ENCODE measurements around the gene ZFAND2A.
A peak's percentile ranks its signal among the peaks of the same experiment; 100 is the strongest.

Gene ZFAND2A

DNA sequence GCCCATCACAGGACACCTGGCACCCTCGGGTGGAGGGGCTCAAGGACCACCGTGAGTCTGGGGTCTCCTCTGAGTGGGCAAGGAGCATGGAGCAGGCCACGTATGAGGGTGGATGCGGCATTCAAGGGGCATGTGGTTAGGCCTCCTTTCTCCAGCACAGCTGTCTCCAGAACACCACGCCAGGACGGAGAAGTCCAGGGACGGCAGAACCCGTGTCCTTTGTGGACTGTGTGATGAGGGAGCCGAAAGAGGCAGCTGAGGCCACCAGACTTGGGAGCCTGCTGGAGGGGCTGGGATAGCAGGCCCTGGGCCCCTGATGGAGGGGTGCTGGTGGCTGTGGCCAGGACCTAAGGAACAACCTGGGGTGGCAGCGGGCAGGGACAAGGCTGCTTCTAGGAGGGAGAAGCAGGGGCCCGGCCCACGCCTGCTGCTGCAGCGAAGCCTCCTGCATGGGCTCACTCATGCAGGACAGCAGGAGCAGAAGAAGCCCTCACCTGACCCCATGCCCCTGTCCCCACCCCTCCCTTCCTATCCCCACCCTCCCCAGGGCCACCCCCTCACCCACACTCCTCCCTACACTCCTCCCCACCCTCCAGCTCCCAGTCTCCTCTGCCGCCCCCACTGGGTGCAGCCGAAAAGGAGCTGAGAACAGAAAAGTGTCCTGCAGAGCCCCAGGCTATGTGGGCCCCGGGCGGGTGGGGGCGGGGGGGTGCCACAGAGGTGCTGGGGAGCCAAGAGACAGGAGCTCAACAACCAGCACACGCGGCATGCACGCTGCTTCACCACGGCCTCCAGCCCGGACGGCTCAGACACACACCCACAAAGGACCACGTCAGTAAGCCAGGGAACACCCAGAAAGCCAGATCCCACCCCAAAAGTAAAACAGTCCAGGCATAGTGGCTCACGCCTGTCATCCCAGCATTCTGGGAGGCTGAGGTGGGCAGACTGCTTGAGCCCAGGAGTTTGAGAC lies 29.7 kb downstream of the ZFAND2A start:
- DNase-seq (ENCODE audit: low read depth), result no peak
- TF ChIP-seq, protein P1, sequence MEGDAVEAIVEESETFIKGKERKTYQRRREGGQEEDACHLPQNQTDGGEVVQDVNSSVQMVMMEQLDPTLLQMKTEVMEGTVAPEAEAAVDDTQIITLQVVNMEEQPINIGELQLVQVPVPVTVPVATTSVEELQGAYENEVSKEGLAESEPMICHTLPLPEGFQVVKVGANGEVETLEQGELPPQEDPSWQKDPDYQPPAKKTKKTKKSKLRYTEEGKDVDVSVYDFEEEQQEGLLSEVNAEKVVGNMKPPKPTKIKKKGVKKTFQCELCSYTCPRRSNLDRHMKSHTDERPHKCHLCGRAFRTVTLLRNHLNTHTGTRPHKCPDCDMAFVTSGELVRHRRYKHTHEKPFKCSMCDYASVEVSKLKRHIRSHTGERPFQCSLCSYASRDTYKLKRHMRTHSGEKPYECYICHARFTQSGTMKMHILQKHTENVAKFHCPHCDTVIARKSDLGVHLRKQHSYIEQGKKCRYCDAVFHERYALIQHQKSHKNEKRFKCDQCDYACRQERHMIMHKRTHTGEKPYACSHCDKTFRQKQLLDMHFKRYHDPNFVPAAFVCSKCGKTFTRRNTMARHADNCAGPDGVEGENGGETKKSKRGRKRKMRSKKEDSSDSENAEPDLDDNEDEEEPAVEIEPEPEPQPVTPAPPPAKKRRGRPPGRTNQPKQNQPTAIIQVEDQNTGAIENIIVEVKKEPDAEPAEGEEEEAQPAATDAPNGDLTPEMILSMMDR (IDR thresholded peaks at IDR 0.05; ENCODE audit: control insufficient read depth, insufficient read depth, low read depth, low read length, missing control alignments), result no peak
- no peak overlapping the region for H3K4me3 ChIP-seq (ENCODE audit: control insufficient read depth, low read depth, low read length)

DNA sequence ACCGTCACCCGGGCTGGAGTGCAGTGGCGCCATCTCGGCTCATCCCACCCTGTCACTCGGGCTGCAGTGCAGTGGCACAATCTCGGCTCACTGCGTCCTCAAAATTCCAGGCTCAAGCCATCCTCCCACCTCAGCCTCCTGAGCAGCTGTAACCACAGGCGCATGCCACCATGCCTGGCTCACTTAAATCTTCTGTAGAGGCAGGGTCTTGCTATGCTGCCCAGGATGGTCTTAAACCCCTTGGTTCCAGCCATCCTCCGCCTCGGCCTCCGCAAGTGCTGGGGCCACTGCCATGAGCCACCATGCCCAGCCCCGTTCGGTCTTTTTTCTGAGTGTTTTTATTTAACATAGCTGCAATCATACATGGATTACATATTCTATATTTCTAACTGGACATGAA lies 30.6 kb downstream of the ZFAND2A start:
- TF ChIP-seq, protein P1 (IDR thresholded peaks at IDR 0.05; ENCODE audit: control insufficient read depth, insufficient read depth, low read depth, low read length, missing control alignments), result no peak
- DNase-seq (ENCODE audit: low read depth), result no peak
- H3K4me3 ChIP-seq (ENCODE audit: control insufficient read depth, low read depth, low read length), result no peak overlapping the region

DNA sequence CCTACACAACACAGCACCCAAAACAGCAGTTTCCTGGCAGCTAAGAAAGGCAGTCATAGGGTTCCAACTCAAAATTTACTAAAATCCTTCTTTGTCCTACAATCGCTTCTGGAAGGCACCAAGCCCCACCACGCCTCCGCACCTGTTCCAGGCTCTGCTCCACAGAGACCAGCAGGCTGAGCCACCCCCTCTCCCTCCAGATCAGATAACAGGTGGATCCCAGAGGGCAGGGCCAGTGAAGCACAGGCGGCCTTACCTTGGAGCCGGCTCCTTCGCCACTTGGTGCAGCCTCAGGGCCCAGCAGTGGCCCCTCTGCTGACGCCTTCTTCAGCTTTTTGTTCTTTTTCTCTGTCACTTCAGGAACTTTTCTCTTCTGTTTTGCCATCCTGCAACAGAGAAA lies 33.0 kb downstream of the ZFAND2A start:
- no peak overlapping the region for H3K4me3 ChIP-seq (ENCODE audit: control insufficient read depth, low read depth, low read length)
- no peak for DNase-seq (ENCODE audit: low read depth)
- TF ChIP-seq, protein P1 (IDR thresholded peaks at IDR 0.05; ENCODE audit: control insufficient read depth, insufficient read depth, low read depth, low read length, missing control alignments), result no peak

DNA sequence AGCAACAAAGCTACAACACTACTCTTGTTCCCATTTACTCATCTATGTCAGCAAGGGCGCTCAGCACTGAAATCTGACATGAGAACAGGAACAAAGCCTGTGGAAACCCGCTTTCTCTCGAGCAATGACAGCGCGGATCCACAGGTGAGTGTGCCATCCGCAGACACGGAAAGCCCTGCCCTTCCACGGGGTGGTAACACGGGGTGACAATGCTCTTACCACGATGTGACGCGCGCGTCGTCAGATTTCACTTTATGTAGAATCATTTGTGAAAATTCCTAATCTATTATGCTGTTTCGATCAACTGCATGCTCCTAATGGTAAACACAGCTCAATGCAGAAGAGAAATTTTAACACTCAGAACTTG lies 34.4 kb downstream of the ZFAND2A start:
- DNase-seq (ENCODE audit: low read depth), result no peak
- TF ChIP-seq, protein P1 (IDR thresholded peaks at IDR 0.05; ENCODE audit: control insufficient read depth, insufficient read depth, low read depth, low read length, missing control alignments), result no peak
- H3K4me3 ChIP-seq (ENCODE audit: control insufficient read depth, low read depth, low read length), result no peak overlapping the region

DNA sequence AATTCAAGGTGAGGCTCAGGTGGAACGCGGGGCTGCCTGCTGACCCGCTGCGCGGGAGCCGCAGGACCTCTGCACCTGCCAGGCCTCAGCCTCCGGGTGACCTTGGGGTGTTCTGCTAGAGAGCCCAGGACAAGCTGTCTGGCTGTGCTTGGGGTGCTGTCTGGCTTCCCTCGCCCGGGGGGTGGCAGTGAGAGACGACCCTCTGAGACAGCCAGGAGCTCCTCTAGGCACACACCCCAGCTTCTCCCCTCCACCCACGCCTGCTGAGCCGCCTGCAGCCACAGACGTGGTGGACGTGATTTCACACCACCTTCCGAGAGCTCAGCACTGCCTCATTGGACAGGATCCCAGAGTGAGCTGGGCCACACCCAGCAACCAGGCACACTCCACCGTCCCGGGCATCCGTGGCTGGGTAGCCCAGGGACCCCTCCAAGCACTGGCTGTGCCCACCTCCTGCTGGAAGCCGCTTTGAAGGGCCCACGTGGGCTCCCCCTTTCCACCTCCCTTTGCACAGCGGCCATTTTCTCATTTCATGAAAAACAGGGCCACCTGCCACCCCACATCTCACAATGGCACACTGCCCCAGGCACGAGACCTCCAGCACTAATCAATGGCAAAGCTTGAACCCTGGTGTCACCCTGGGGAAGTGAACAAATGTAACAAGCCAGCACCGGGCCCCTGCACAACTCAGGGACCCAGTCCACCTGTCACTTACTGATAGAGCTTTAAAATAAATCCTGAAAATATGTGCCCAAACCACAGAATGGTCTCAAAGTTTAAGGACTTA lies 35.0 kb downstream of the ZFAND2A start:
- no peak overlapping the region; the same call in 1 of the 2 replicates for H3K4me3 ChIP-seq (ENCODE audit: control insufficient read depth, low read depth, low read length)
- no peak for DNase-seq (ENCODE audit: low read depth)

DNA sequence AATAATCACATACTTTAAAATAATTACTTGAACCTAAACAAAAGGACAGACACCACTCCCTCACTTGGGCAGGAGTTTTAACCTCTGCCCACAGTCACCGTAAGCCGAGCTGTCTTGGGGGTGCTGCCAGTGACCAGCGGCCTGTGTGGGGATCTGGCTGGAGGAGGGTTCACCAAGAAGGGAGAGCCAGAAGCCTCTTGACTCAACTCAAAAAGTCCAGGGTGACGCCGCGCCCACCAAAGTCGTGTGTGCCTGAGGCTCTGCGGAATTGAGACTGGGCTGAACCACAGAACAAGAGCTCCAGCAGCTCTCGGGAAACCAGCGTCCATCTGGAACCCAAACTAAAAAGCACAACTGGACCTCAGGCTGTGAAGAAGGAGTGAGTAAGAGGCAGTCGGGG lies 35.8 kb downstream of the ZFAND2A start:
- DNase-seq (ENCODE audit: low read depth), result no peak
- TF ChIP-seq, protein P1 (IDR thresholded peaks at IDR 0.05; ENCODE audit: control insufficient read depth, insufficient read depth, low read depth, low read length, missing control alignments), result no peak
- peak overlapping the region; percentile 28 for H3K4me3 ChIP-seq (ENCODE audit: control insufficient read depth, low read depth, low read length)

More for the DNA sequence above, 35.0 kb downstream of the ZFAND2A start:
- TF ChIP-seq, protein P1 (IDR thresholded peaks at IDR 0.05; ENCODE audit: control insufficient read depth, insufficient read depth, low read depth, low read length, missing control alignments), result no peak
